ENCODE measurements around the gene SLC1A6.
"Not testable (repeated sequence)": the region's sequence is repeated elsewhere in the genome, so short reads cannot be mapped to it uniquely, and the experiment has no call there.

The SLC1A6 gene

DNA sequence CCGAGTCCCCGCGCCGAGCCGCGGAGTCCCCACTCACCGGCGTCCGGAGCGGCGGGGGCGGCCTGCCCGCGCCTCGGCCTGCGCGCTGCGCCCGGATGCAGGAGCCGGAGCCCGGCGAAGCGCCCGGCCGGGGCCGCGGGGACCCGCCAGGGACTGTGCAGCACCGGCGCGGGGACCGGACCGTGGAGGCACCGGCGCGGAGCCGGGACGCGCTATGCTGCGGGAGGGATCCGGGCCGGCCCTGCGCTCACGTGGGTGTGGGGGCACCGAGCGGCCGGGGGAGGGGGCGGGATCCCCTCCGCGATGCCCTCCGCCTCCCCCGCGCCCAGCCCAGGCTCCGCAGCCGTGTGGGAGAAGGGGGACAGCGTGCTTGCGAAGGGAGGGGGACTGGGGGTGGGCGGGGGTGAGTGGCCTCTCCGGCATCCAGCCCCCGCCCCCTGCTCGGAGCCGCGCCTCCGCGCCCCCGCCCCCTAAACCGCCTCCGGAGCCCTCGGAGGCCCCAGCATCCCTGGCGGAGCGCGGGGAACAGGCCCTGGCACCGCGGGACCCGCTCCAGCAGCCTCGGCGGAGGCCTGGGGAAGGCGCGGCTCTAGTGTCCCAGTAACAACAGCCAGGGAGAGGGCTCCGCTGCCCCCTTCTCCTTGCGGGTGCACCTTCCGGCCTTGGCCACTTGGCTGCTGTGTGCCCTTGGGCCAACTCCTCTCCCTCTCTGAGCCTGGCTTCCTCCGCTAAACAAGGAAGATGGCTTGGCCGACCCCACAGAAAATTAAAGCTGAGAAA, at the start of gene SLC1A6:
SLC1A6 (minus strand) TSS at position 389 of the 780 bp plus-strand sequence. CDS start 6,954 bp downstream, outside the sequence.
- no peak for DNase-seq (ENCODE audit: low read depth, low spot score)

- DNase-seq (ENCODE audit: low read depth, low spot score), result no peak
Observed at GRCh38 chr19:15028490-15028889, 48.8 kb upstream of the SLC1A6 start.

- DNase-seq (ENCODE audit: low read depth, low spot score), result no peak
Observed at GRCh38 chr19:15025217-15025616, 45.6 kb upstream of the SLC1A6 start.

GRCh38 chr19:15022752-15023151, 43.1 kb upstream of the SLC1A6 start:
- DNase-seq (ENCODE audit: low read depth, low spot score), result no peak

DNA sequence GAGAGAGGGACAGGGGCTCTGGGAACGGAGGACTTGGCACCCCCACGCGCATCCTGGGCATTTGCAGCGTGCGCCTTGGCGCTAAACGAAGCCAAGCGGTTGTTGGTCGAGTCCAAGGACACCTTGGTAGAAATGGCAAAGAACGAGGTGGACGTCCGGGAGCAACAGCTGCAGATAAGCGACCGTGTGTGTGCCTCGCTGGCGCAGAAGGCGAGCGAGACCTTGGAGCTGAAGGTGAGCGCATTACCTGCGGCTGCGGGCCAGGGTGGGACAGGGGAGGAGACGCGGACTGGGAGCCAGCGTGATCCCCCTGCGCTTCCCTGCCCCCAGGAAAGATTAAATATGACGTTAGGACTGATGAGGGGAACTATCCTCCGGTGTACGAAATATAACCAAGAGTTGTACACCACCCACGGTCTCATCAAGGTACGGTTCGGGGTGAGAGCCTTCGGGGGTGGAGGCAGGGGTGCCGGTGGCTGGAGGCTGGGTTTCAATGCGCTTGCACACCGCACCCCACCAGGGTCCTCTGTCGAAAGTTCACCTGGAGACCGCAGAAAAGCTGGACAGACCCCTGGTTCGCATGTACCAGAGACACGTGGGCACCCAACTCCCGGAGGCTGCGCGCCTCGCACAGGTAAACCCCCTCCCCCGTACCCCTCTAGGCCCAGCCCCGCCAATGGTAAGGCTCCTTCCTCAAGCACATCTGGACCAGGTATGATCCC, 41.8 kb upstream of the SLC1A6 start:
- no peak for DNase-seq (ENCODE audit: low read depth, low spot score)

DNA sequence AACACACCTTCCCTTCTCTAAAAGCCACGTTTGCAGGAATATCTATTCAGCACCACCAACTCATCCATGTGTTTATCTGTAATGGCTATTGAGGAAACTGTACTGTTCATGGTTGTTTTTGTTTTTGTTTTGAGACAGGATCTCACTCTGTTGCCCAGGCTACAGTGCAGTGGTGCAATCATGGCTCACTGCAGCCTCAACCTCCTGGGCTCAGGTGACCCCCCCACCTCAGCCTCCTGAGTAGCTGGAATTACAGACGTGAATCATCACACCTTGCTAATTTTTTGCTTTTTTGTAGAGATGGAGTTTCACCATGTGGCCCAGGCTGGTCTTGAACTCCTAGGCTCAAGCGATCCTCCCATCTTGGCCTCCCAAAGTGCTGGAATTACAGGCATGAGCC, 39.2 kb upstream of the SLC1A6 start:
- DNase-seq (ENCODE audit: low read depth, low spot score), result not testable (repeated sequence)

DNA sequence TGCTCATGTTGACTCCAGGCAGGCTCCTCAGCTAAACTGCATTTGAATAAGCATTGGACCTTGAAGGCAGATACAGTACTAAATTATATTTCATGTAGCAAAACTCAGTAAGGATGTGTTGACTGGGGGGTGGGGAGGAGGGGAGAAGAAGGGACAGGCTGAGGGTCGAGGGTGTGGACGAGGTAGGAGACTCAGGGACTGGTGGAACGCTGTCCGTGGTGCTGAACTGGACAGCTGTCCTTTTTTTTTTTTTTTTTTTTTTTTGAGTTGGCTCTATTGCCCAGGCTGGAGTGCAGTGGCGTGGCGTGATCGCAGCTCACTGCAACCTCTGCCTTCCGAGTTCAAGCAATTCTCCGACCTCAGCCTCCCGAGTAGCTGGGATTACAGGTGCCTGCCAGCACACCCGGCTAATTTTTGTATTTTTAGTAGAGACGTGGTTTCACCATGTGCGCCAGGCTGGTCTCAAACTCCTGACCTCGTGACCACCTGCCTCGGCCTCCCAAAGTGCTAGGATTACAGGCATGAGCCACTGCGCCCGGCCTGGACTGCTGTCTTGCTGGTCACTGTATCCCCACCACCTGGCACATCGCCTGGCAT, 36.4 kb upstream of the SLC1A6 start:
- DNase-seq (ENCODE audit: low read depth, low spot score), result no peak

DNA sequence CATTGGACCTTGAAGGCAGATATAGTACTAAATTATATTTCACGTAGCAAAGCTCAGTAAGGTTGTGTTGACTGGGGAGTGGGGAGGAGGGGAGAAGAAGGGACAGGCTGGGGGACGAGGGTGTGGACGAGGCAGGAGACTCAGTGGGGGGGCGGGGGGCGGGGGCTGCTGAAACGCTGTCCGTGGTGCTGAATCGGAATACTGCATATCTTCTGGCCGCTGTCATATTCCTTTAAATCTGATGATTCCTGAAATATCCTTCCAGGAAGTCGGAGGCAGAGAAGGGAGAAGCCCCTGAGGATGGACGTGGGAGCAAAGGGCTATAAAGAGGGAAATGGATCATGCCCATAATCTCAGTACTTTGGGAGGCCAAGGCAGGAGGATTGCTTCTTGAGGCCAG, 34.9 kb upstream of the SLC1A6 start:
- DNase-seq (ENCODE audit: low read depth, low spot score), result no peak

GRCh38 chr19:15010501-15011300, 31.0 kb upstream of the SLC1A6 start:
- DNase-seq (ENCODE audit: low read depth, low spot score), result no peak

DNA sequence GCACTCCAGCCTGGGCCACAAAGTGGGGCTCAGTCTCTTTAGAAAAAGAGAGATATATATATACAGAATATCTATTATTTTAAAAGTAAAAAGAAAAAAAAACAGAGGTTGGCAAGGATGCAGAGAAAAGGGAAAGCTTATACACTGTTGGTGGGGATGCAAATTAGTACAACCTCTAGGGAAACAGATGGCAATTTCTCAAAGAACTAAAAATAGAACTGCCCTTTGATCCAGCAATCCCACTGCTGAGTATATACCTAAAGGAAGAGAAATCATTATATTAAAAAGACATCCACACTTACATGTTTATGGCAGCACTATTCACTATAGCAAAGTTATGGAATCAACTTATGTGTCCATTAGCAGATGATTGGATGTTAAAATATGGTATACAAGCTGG, 28.6 kb upstream of the SLC1A6 start:
- DNase-seq (ENCODE audit: low read depth, low spot score), result no peak

DNA sequence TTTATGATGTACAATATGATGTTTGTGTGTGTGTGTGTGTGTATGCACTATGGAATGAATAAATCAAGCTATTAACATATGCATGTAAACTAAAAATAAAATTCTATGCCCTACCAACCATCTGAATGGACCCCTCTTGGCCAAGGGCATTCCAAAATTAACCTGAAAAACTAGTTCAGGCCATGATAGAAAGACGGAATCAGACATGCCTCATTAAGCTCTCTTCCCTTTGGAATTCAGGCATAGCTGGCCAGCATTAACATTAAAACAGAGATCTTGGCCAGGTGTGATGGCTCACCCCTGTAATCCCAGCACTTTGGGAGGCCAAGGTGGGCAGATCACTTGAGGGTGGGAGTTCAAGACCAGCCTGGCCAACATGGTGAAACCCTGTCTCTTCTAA, 18.3 kb upstream of the SLC1A6 start:
- DNase-seq (ENCODE audit: low read depth, low spot score), result no peak

DNA sequence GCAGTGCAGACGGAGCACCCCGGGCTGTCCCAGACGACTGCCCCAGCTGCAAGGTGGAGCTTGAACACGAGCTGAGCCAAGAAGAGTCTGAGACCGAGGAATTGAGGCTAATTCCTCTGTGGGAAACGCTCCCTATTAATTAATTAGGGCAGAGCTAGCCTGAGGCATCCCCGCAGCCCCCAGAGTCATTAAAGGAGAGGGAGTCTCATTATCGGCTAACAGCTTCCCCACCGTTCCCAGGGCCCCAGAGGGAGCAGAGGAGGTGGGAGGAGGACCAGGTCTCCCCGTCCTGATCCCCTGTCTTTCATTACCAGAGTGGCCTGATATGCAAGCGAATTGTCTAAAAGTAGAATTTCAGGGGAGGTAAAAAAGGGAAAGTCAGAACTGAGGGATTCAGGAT, 13.1 kb upstream of the SLC1A6 start:
- DNase-seq (ENCODE audit: low read depth, low spot score), result no peak

DNA sequence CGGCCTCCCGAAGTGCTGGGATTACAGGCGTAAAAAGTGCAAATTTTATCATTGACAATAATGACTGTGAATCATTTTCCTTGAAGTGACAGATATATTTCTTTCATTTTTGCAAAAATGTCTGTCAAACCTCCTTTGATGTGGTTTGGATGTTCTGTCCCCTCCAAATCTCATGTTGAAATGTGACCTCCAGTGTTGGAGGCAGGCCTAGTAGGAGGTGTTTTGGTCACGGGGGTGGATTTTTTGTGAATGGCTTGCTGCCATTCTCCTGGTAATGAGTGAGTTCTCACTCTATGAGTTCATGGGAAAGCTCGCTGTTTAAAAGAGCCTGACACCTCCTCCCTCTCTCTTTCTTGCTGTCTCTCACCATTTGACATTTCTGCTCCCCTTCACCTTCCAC, 5.5 kb upstream of the SLC1A6 start:
- DNase-seq (ENCODE audit: low read depth, low spot score), result no peak

DNA sequence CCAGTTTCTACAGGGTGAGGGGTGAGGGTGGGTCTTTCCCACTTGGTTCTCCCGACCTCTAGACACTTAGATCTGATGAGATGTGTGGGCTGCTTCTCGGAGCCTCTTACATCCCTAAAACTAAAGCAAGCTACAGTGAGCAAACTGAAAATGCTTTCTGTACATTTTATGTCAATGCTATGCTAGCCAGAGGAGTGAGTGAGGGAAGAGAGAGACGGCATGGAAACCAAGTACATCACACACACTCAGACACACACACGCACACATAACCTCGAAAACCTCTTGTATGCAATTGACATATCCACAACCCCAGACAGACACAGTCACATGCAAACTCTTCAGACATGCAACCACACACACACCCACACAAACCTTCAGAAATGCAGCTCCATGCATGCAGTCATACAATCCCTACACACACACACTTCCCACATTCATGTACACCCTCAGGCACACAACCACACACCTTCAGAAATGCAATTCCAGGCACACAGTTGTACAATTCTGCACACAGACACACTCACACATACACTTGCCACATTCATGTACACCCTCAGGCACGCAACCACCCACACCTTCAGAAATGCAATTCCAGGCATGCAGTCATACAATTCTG, 1.4 kb downstream of the SLC1A6 start:
- DNase-seq (ENCODE audit: low read depth, low spot score), result no peak

- DNase-seq (ENCODE audit: low read depth, low spot score), result no peak
Observed at GRCh38 chr19:14977128-14977527, 2.5 kb downstream of the SLC1A6 start.

GRCh38 chr19:14974488-14974887, 5.2 kb downstream of the SLC1A6 start:
- no peak for DNase-seq (ENCODE audit: low read depth, low spot score)

DNA sequence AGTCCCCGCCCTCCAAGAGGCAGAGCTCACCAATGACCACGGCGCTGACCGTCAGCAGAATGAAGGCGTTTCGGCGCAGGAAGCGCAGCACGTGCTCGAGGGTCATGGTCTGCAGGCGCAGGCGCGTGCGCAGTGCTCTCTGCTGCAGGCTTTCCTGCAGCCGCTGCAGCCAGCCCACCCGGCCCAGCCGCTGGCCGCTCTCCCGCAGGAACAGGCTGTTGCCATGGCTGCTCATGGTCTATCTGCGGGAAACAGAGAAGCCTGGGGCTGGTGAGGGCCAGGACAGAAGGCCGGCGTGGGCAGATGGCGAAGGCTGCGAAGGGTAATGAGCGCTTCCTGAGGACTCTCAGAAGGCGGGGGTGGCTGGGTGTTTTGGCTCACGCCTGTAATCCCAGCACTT, 7.0 kb downstream of the SLC1A6 start:
- no peak for DNase-seq (ENCODE audit: low read depth, low spot score)

DNA sequence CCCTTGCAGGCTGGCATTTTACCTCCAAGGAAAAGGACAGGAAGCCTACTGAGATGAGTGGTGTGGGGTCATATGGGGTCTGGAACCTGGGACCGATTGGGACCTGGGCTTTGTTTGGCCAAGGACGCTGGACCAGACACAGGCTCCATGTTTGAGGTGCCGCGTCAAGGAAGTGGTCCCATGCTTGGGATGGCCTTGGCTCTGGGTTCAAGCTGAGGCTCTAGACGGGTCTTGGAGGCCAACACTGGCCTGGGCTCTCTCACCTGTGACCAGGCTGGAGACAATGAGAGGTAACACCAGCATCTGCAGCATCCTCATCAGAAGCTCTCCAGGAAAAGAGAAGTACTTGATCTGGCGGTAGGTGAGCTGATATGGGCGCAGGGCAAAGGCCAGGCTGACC, 8.2 kb downstream of the SLC1A6 start:
- DNase-seq (ENCODE audit: low read depth, low spot score), result no peak

DNA sequence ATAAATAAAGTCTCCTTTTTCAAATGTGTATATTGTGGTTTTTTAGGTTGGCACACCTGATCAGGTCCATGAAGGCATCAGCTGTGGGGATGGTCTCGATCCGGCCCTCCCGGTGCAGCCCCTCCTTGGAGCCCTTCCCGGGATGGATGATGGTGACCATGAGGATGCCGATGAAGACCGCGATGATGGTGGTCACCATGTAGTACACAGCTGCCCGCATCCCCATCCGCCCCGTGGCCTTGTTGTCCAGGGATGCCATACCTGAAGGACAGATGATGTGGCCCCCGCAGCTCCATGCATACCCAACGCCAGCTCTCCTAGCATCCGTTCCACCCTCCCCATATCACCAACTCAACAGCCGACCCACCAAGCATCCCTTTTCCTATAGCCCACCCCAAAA, 11.4 kb downstream of the SLC1A6 start:
- no peak for DNase-seq (ENCODE audit: low read depth, low spot score)

GRCh38 chr19:14961956-14962685, 17.5 kb downstream of the SLC1A6 start:
- no peak for DNase-seq (ENCODE audit: low read depth, low spot score)

DNA sequence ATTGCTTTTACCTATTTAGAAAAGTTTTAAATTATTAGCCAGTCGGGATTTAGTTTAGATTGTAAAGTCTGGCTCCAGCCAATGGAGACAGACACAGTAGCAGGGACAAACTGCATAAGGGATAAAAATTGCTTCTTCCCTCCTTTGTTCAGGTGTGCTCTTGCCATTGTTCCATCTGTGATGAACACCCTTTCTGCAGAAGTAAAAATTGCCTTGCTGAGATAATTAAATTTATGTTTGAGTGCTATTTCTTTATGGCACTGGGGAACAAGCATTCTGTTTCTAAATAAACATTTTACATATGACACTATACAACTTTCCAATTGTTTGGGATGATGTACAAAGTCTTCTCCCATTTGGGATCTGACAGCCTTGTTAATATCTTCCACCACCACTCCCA, 20.4 kb downstream of the SLC1A6 start:
- no peak for DNase-seq (ENCODE audit: low read depth, low spot score)
